Endothelial cell of umbilical vein (primary cell): Measurements from ENCODE around the gene C1QA.

ENCODE experiments used
- EZH2 ChIP-seq: IDR thresholded peaks from 2 replicates; pipeline ENCODE4 v1.6.1; 2012; ENCODE audit warnings: borderline replicate concordance, low read depth, mild to moderate bottlenecking, moderate library complexity, low read length, inconsistent platforms; ENCODE audit not compliant: severe bottlenecking
- GATA2 ChIP-seq: IDR thresholded peaks from 2 replicates; pipeline ENCODE4 v1.7.0; 2011; ENCODE audit warnings: low read depth, mild to moderate bottlenecking, moderate library complexity, mixed read lengths, low read length; ENCODE audit not compliant: insufficient read length, insufficient read depth
- MYC ChIP-seq: IDR thresholded peaks from one replicate; pipeline ENCODE4 v1.6.1; 2011; ENCODE audit warnings: mild to moderate bottlenecking, low read depth, low read length
- POLR2A ChIP-seq: IDR thresholded peaks from 2 replicates; pipeline ENCODE4 v1.6.1; 2012; ENCODE audit warnings: low read depth, mild to moderate bottlenecking, control low read depth, low read length
- POLR2AphosphoS5 ChIP-seq: IDR thresholded peaks from 2 replicates; pipeline ENCODE4 v1.6.1; 2012; ENCODE audit warnings: low read depth, mild to moderate bottlenecking, control low read depth, low read length, moderate library complexity; ENCODE audit not compliant: insufficient read depth
- TF ChIP-seq, protein P1 (sequence below), 2 donors: IDR thresholded peaks; 1 replicate in 1 of 2; 2 replicates in 1 of 2; pipeline ENCODE4 v1.5.1; 2011; ENCODE audit warnings: low read length in 2 of 2, mild to moderate bottlenecking in 2 of 2, moderate library complexity in 2 of 2, control low read depth in 1 of 2, inconsistent platforms in 1 of 2, low read depth in 1 of 2; ENCODE audit not compliant: insufficient read depth in 1 of 2; ENCODE audit errors: extremely low read depth in 1 of 2
- TF ChIP-seq, protein P2 (sequence below): IDR thresholded peaks from 2 replicates; pipeline ENCODE4 v1.6.1; 2011; ENCODE audit not compliant: insufficient read depth, insufficient read length

DNA sequence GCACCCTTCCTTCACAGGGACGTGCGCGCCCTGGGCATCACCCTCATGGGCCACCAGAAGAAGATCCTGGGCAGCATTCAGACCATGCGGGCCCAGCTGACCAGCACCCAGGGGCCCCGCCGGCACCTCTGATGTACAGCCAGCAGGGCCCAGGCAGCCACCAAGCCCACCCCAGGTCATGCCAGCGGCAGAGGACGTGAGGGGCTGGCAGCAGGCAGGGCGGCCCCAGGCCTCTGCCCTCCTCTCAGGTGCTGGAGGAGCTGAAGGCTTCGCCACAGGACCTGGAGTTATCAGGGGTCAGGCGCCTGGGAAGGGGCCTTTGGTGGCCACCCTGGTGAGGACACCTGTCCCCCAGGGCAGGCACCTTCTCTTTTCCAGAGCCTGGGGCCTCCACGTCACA is 34.8 kb upstream of the C1QA start:
- TF ChIP-seq POLR2A (no peak), GATA2 (no peak), POLR2AphosphoS5 (no peak), EZH2 (no peak), MYC (no peak)
- TF ChIP-seq, protein P1, sequence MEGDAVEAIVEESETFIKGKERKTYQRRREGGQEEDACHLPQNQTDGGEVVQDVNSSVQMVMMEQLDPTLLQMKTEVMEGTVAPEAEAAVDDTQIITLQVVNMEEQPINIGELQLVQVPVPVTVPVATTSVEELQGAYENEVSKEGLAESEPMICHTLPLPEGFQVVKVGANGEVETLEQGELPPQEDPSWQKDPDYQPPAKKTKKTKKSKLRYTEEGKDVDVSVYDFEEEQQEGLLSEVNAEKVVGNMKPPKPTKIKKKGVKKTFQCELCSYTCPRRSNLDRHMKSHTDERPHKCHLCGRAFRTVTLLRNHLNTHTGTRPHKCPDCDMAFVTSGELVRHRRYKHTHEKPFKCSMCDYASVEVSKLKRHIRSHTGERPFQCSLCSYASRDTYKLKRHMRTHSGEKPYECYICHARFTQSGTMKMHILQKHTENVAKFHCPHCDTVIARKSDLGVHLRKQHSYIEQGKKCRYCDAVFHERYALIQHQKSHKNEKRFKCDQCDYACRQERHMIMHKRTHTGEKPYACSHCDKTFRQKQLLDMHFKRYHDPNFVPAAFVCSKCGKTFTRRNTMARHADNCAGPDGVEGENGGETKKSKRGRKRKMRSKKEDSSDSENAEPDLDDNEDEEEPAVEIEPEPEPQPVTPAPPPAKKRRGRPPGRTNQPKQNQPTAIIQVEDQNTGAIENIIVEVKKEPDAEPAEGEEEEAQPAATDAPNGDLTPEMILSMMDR (IDR thresholded peaks at IDR 0.05; ENCODE audit: extremely low read depth in 1 of 2, insufficient read depth in 1 of 2, low read depth in 1 of 2, low read length in 2 of 2): no peak
- TF ChIP-seq, protein P2, sequence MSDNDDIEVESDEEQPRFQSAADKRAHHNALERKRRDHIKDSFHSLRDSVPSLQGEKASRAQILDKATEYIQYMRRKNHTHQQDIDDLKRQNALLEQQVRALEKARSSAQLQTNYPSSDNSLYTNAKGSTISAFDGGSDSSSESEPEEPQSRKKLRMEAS: no peak
